HEK293 (cell line): Measurements from ENCODE around the gene DUSP19.
A peak's percentile ranks its signal among the peaks of the same experiment; 100 is the strongest.

Experiments used
- CTCF ChIA-PET: fragments of 350-600 bp; formaldehyde crosslinking; extraction: SDS; loops from one replicate; lab custom pipeline; 2021; ENCODE audit warnings: antibody characterized with exemption; lab: Yijun Ruan, JAX
- POLR2A ChIA-PET: fragments of 300-600 bp; formaldehyde crosslinking; extraction: SDS; loops from one replicate; lab custom pipeline; 2020; ENCODE audit warnings: antibody characterized with exemption, inconsistent platforms; lab: Yijun Ruan, JAX
- H3K27ac ChIP-seq: fragments of 200-500 bp; sonication (Bioruptor generic); 2 replicates; pipeline ENCODE4 v1.5.1; 2014; ENCODE audit warnings: low read depth, low read length, control low read depth, inconsistent platforms; ENCODE audit errors: extremely low read depth
- H3K36me3 ChIP-seq, 2 experiments: fragments of 200-500 bp in 1 of 2; sonication (Bioruptor generic) in 1 of 2; 1 replicate in 1 of 2; 2 replicates in 1 of 2; pipeline ENCODE4 v1.5.1; 2014 to 2017; ENCODE audit warnings: inconsistent platforms in 2 of 2, low read length in 2 of 2; ENCODE audit not compliant: control insufficient read depth in 2 of 2, insufficient read depth in 1 of 2
- H3K4me1 ChIP-seq: fragments of 200-500 bp; sonication (Bioruptor generic); 2 replicates; pipeline ENCODE4 v1.5.1; 2014; ENCODE audit warnings: mild to moderate bottlenecking, low read length, inconsistent platforms; ENCODE audit not compliant: control insufficient read depth, insufficient read depth
- H3K4me3 ChIP-seq: 2 replicates; pipeline ENCODE4 v1.5.1; 2011; ENCODE audit warnings: low read depth, mild to moderate bottlenecking, control low read depth, low read length, moderate library complexity
- H3K9me3 ChIP-seq: fragments of 200-500 bp; sonication (Bioruptor generic); 2 replicates; pipeline ENCODE4 v1.5.1; 2014; ENCODE audit warnings: low read depth, low read length, inconsistent platforms; ENCODE audit not compliant: control insufficient read depth, insufficient read depth
- HOXA7 ChIP-seq: sonication (generic); formaldehyde crosslinking; IDR thresholded peaks from 2 replicates; pipeline ENCODE4 v1.8.1; 2022; ENCODE audit warnings: missing genetic modification reagents, borderline replicate concordance
- OVOL3 ChIP-seq: fragments of 450-650 bp; formaldehyde crosslinking; IDR thresholded peaks from 2 replicates; pipeline ENCODE4 v1.5.1; 2016; ENCODE audit warnings: missing biosample characterization, missing genetic modification characterization
- PRDM1 ChIP-seq: fragments of 450-650 bp; formaldehyde crosslinking; IDR thresholded peaks from 2 replicates; pipeline ENCODE4; 2016; ENCODE audit warnings: missing biosample characterization, missing genetic modification characterization
- RBAK ChIP-seq: fragments of 450-650 bp; formaldehyde crosslinking; IDR thresholded peaks from 2 replicates; pipeline ENCODE4 v1.5.1; 2016; ENCODE audit warnings: missing biosample characterization, missing genetic modification characterization
- SETDB1 ChIP-seq: IDR thresholded peaks from one replicate; pipeline ENCODE4 v1.6.1; 2017; ENCODE audit warnings: mild to moderate bottlenecking, low read length, moderate library complexity, mixed read lengths; ENCODE audit not compliant: insufficient read length
- ZBTB8A ChIP-seq: fragments of 450-650 bp; formaldehyde crosslinking; IDR thresholded peaks from 2 replicates; pipeline ENCODE4 v1.5.1; 2016; ENCODE audit warnings: missing biosample characterization, missing genetic modification characterization
- ZFHX2 ChIP-seq: fragments of 450-650 bp; formaldehyde crosslinking; conservative IDR thresholded peaks from 2 replicates; pipeline ENCODE4 v1.5.1; 2016; ENCODE audit warnings: missing biosample characterization, missing genetic modification characterization
- ZFP69B ChIP-seq: fragments of 450-650 bp; formaldehyde crosslinking; IDR thresholded peaks from 2 replicates; pipeline ENCODE4 v1.5.1; 2016; ENCODE audit warnings: missing biosample characterization, missing genetic modification characterization
- ZNF10 ChIP-seq: fragments of 450-650 bp; formaldehyde crosslinking; IDR thresholded peaks from 2 replicates; pipeline ENCODE4 v1.5.1; 2017; ENCODE audit warnings: missing biosample characterization, missing genetic modification characterization
- ZNF140 ChIP-seq: fragments of 450-650 bp; formaldehyde crosslinking; IDR thresholded peaks from 2 replicates; pipeline ENCODE4 v1.5.1; 2016; ENCODE audit warnings: missing biosample characterization, missing genetic modification characterization
- ZNF175 ChIP-seq: fragments of 450-650 bp; formaldehyde crosslinking; IDR thresholded peaks from 2 replicates; pipeline ENCODE4 v1.5.1; 2016; ENCODE audit warnings: missing biosample characterization, missing genetic modification characterization
- ZNF2 ChIP-seq: fragments of 450-650 bp; formaldehyde crosslinking; IDR thresholded peaks from 2 replicates; pipeline ENCODE4 v1.5.1; 2016; ENCODE audit warnings: missing biosample characterization, missing genetic modification characterization
- ZNF366 ChIP-seq: fragments of 450-650 bp; formaldehyde crosslinking; conservative IDR thresholded peaks from 2 replicates; pipeline ENCODE4 v1.5.1; 2016; ENCODE audit warnings: missing biosample characterization, missing genetic modification characterization
- ZNF416 ChIP-seq: fragments of 450-650 bp; formaldehyde crosslinking; IDR thresholded peaks from 2 replicates; pipeline ENCODE4 v1.5.1; 2016; ENCODE audit warnings: missing biosample characterization, missing genetic modification characterization
- ZNF514 ChIP-seq: fragments of 450-650 bp; formaldehyde crosslinking; IDR thresholded peaks from 2 replicates; pipeline ENCODE4 v1.5.1; 2016; ENCODE audit warnings: missing biosample characterization, missing genetic modification characterization
- ZNF521 ChIP-seq: fragments of 450-650 bp; formaldehyde crosslinking; IDR thresholded peaks from 2 replicates; pipeline ENCODE4 v1.5.1; 2017; ENCODE audit warnings: missing biosample characterization, mild to moderate bottlenecking, missing genetic modification characterization
- ZNF544 ChIP-seq: fragments of 450-650 bp; formaldehyde crosslinking; IDR thresholded peaks from 2 replicates; pipeline ENCODE4 v1.5.0; 2017; ENCODE audit warnings: missing biosample characterization, missing genetic modification characterization
- ZNF571 ChIP-seq: fragments of 450-650 bp; formaldehyde crosslinking; IDR thresholded peaks from 2 replicates; pipeline ENCODE4 v1.5.0; 2017; ENCODE audit warnings: missing biosample characterization, missing genetic modification characterization
- ZNF747 ChIP-seq: fragments of 450-650 bp; formaldehyde crosslinking; IDR thresholded peaks from 2 replicates; pipeline ENCODE4 v1.5.1; 2016; ENCODE audit warnings: missing biosample characterization, missing genetic modification characterization
- TF ChIP-seq, protein P1 (sequence below): fragments of 450-650 bp; formaldehyde crosslinking; IDR thresholded peaks from 2 replicates; pipeline ENCODE4 v1.5.1; 2017; ENCODE audit warnings: missing biosample characterization, missing genetic modification characterization
- TF ChIP-seq, protein P2 (sequence below): fragments of 450-650 bp; formaldehyde crosslinking; conservative IDR thresholded peaks from 2 replicates; pipeline ENCODE4 v1.5.1; 2016; ENCODE audit warnings: low read depth, missing biosample characterization, missing genetic modification characterization
- TF ChIP-seq, protein P3 (sequence below): fragments of 450-650 bp; formaldehyde crosslinking; IDR thresholded peaks from 2 replicates; pipeline ENCODE4 v1.5.1; 2017; ENCODE audit warnings: missing biosample characterization, mild to moderate bottlenecking, missing genetic modification characterization, moderate library complexity
- TF ChIP-seq, protein P4 (sequence below): fragments of 450-650 bp; formaldehyde crosslinking; IDR thresholded peaks from 2 replicates; pipeline ENCODE4 v1.5.1; 2017; ENCODE audit warnings: missing biosample characterization, missing genetic modification characterization
- TF ChIP-seq, protein P5 (sequence below): fragments of 450-650 bp; formaldehyde crosslinking; IDR thresholded peaks from 2 replicates; pipeline ENCODE4 v1.5.1; 2017; ENCODE audit warnings: missing biosample characterization, missing genetic modification characterization
- TF ChIP-seq, protein P6 (sequence below): fragments of 450-650 bp; formaldehyde crosslinking; IDR thresholded peaks from 2 replicates; pipeline ENCODE4 v1.5.1; 2016; ENCODE audit warnings: missing biosample characterization, missing genetic modification characterization, low read depth

Gene DUSP19

DNA sequence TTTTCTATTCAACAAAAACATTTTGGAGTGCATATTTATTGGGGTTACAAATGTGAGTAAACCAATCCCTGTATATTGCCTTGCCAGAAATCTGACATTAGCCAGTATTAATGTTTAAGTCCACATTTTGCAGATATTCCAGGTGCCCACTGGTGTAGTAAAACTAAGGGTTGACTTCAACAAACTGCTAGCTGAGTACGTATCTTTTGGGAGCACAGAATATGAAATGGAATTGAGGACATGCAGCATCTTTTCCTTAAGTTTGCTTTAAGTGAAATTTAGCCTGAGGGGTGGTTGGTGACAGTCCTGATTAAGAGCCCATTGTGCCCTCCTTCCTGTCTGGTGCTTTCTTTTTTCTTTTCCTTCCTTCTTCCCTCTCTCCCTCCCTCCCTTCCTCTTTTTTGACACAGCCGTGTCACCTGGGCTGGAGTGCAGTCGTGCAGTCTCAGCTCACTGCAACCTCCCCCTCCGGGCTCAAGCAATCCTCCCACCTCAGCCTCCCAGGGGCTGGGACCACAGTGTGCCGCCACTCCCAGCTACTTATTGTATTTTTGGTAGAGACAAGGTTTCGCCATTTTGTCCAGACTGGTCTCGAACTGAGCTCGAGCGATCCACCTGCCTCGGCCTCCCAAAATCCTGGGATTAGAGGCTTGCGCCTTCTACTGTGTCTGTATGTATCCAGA lies 47.3 kb downstream of the DUSP19 start:
- CTCF ChIA-PET, result no interaction called here
- no peak overlapping the region for H3K27ac ChIP-seq
- H3K36me3 ChIP-seq, result peaks cover 1 to 20% of the 10 kb centered on the region in 2 experiments; a peak in 2 of 3 replicates
- POLR2A ChIA-PET, result interaction anchor here (0.6 kb wide), 1 partner anchor 114 kb away, joined by 5 read pairs; no protein-coding TSS in a partner anchor
- no peaks in the 10 kb centered on the region for H3K9me3 ChIP-seq
- no peaks in the 10 kb centered on the region for H3K4me1 ChIP-seq
- H3K4me3 ChIP-seq, result no peak overlapping the region; the same call in 1 of the 2 replicates
- TF ChIP-seq ZNF366 (peak; percentile 84), ZNF544 (no peak), ZNF2 (tag by site-specific recombination) (no peak), ZNF416 (tag by site-specific recombination) (no peak), SETDB1 (no peak), ZBTB8A (tag by site-specific recombination) (no peak), ZNF747 (tag by site-specific recombination) (no peak), ZNF175 (tag by site-specific recombination) (no peak), ZNF514 (tag by site-specific recombination) (no peak), ZNF571 (tag by site-specific recombination) (no peak), HOXA7 (no peak), OVOL3 (tag by site-specific recombination) (no peak), ZNF521 (tag by site-specific recombination) (no peak), ZFP69B (tag by site-specific recombination) (no peak), ZNF140 (tag by site-specific recombination) (no peak), RBAK (tag by site-specific recombination) (no peak), ZNF10 (tag by site-specific recombination) (no peak), PRDM1 (tag by site-specific recombination) (peak; percentile 51; the same call in 1 of the 2 replicates), ZFHX2 (tag by site-specific recombination) (peak; percentile 53; the same call in 1 of the 2 replicates)
- TF ChIP-seq, protein P1, sequence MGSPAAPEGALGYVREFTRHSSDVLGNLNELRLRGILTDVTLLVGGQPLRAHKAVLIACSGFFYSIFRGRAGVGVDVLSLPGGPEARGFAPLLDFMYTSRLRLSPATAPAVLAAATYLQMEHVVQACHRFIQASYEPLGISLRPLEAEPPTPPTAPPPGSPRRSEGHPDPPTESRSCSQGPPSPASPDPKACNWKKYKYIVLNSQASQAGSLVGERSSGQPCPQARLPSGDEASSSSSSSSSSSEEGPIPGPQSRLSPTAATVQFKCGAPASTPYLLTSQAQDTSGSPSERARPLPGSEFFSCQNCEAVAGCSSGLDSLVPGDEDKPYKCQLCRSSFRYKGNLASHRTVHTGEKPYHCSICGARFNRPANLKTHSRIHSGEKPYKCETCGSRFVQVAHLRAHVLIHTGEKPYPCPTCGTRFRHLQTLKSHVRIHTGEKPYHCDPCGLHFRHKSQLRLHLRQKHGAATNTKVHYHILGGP, result no peak
- TF ChIP-seq, protein P2, sequence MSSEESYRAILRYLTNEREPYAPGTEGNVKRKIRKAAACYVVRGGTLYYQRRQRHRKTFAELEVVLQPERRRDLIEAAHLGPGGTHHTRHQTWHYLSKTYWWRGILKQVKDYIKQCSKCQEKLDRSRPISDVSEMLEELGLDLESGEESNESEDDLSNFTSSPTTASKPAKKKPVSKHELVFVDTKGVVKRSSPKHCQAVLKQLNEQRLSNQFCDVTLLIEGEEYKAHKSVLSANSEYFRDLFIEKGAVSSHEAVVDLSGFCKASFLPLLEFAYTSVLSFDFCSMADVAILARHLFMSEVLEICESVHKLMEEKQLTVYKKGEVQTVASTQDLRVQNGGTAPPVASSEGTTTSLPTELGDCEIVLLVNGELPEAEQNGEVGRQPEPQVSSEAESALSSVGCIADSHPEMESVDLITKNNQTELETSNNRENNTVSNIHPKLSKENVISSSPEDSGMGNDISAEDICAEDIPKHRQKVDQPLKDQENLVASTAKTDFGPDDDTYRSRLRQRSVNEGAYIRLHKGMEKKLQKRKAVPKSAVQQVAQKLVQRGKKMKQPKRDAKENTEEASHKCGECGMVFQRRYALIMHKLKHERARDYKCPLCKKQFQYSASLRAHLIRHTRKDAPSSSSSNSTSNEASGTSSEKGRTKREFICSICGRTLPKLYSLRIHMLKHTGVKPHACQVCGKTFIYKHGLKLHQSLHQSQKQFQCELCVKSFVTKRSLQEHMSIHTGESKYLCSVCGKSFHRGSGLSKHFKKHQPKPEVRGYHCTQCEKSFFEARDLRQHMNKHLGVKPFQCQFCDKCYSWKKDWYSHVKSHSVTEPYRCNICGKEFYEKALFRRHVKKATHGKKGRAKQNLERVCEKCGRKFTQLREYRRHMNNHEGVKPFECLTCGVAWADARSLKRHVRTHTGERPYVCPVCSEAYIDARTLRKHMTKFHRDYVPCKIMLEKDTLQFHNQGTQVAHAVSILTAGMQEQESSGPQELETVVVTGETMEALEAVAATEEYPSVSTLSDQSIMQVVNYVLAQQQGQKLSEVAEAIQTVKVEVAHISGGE (tag by site-specific recombination), result no peak
- TF ChIP-seq, protein P3, sequence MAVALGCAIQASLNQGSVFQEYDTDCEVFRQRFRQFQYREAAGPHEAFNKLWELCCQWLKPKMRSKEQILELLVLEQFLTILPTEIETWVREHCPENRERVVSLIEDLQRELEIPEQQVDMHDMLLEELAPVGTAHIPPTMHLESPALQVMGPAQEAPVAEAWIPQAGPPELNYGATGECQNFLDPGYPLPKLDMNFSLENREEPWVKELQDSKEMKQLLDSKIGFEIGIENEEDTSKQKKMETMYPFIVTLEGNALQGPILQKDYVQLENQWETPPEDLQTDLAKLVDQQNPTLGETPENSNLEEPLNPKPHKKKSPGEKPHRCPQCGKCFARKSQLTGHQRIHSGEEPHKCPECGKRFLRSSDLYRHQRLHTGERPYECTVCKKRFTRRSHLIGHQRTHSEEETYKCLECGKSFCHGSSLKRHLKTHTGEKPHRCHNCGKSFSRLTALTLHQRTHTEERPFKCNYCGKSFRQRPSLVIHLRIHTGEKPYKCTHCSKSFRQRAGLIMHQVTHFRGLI, result no peak
- TF ChIP-seq, protein P4, sequence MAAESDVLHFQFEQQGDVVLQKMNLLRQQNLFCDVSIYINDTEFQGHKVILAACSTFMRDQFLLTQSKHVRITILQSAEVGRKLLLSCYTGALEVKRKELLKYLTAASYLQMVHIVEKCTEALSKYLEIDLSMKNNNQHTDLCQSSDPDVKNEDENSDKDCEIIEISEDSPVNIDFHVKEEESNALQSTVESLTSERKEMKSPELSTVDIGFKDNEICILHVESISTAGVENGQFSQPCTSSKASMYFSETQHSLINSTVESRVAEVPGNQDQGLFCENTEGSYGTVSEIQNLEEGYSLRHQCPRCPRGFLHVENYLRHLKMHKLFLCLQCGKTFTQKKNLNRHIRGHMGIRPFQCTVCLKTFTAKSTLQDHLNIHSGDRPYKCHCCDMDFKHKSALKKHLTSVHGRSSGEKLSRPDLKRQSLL, result no peak
- TF ChIP-seq, protein P5, sequence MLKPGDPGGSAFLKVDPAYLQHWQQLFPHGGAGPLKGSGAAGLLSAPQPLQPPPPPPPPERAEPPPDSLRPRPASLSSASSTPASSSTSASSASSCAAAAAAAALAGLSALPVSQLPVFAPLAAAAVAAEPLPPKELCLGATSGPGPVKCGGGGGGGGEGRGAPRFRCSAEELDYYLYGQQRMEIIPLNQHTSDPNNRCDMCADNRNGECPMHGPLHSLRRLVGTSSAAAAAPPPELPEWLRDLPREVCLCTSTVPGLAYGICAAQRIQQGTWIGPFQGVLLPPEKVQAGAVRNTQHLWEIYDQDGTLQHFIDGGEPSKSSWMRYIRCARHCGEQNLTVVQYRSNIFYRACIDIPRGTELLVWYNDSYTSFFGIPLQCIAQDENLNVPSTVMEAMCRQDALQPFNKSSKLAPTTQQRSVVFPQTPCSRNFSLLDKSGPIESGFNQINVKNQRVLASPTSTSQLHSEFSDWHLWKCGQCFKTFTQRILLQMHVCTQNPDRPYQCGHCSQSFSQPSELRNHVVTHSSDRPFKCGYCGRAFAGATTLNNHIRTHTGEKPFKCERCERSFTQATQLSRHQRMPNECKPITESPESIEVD (tag by site-specific recombination), result no peak
- TF ChIP-seq, protein P6, sequence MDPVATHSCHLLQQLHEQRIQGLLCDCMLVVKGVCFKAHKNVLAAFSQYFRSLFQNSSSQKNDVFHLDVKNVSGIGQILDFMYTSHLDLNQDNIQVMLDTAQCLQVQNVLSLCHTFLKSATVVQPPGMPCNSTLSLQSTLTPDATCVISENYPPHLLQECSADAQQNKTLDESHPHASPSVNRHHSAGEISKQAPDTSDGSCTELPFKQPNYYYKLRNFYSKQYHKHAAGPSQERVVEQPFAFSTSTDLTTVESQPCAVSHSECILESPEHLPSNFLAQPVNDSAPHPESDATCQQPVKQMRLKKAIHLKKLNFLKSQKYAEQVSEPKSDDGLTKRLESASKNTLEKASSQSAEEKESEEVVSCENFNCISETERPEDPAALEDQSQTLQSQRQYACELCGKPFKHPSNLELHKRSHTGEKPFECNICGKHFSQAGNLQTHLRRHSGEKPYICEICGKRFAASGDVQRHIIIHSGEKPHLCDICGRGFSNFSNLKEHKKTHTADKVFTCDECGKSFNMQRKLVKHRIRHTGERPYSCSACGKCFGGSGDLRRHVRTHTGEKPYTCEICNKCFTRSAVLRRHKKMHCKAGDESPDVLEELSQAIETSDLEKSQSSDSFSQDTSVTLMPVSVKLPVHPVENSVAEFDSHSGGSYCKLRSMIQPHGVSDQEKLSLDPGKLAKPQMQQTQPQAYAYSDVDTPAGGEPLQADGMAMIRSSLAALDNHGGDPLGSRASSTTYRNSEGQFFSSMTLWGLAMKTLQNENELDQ (tag by site-specific recombination), result no peak
